Spleen (tissue), 7 donors: ENCODE data around the gene KCTD21.

ENCODE experiments used
- POLR2A ChIP-seq, 3 donors: fragments of 450-650 bp; IDR thresholded peaks; one replicate each; pipeline ENCODE4 v1.5.1; 2017; ENCODE audit warnings: antibody characterized with exemption in 3 of 3, mild to moderate bottlenecking in 1 of 3
- POLR2AphosphoS5 ChIP-seq, 3 donors: sonication (generic); formaldehyde crosslinking; IDR thresholded peaks; one replicate each; pipeline ENCODE4 v1.5.1; 2017; ENCODE audit warnings: antibody characterized with exemption in 3 of 3
- TF ChIP-seq, protein P1 (sequence below), 11 experiments: fragments of 200-600 bp in 7 of 11; fragments of 450-650 bp in 4 of 11; sonication (generic) in 4 of 11; IDR thresholded peaks in 8 of 11; conservative IDR thresholded peaks in 3 of 11; 1 replicate in 7 of 11; 2 replicates in 4 of 11; pipeline versions ENCODE4 v1.4.0 to v1.8.0; 2016 to 2021; ENCODE audit warnings: antibody characterized with exemption in 11 of 11, inconsistent platforms in 4 of 11, mild to moderate bottlenecking in 1 of 11
- donor health status: DM: no; HTN: no; CAD: no; lungs with moderate emphysema.
- donor health status: DM: no; HTN: no; CAD: no.
- donor health status: DM: no; HTN: no; CAD: no.

DNA sequence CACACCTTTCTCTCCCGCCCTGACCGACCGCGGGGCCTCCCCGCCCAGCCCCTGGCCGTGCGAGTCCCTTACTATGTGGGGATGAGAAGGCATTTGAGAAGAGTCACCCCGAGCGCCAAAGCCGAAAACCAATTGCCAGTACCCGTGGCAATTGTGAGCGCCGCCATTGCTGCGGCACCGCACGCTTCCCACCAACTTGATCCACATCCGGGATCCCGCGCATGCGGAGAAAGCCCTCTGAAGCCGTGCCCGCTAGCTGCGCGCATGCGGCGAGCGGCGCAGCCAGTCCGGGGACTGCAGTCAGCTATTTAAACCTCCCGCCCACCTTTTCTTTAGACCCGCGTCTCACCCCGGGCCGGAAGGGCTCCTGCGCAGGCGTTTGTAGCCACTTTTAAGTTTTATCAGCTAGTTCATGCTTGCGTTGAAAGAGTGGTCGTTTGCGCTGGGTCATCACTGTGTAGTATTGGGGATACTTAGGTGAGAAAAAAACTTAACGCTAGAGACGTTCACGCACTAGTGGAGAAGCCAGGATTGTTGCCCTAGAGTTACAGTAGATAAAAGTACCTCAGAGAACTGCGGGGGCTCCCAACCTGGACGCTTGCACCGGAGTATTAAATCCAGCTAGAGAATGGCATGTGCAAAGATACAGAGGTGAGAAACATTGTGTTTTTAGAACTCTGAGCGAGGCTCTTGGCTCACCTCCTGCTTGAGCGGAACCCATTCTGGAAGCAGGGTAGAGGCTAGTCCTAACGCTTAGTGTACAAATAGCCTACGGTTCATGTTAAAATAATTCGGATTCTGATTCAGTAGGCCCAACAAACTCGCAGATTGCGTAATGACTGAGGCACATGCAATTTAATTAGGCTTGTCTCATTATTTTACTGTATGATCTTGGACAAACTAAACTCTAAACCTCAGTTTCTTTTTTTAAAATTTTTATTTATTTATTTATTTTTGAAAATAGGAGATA, 48.7 kb downstream of the KCTD21 start, which contains the start of gene ALG8:
- TF ChIP-seq POLR2AphosphoS5 (IDR thresholded peaks at IDR 0.05) (peak; percentile 86 to 94 (median 92)), POLR2A (IDR thresholded peaks at IDR 0.05) (peak in 2 of 3 donors; percentile 12 to 63)
- TF ChIP-seq, protein P1, sequence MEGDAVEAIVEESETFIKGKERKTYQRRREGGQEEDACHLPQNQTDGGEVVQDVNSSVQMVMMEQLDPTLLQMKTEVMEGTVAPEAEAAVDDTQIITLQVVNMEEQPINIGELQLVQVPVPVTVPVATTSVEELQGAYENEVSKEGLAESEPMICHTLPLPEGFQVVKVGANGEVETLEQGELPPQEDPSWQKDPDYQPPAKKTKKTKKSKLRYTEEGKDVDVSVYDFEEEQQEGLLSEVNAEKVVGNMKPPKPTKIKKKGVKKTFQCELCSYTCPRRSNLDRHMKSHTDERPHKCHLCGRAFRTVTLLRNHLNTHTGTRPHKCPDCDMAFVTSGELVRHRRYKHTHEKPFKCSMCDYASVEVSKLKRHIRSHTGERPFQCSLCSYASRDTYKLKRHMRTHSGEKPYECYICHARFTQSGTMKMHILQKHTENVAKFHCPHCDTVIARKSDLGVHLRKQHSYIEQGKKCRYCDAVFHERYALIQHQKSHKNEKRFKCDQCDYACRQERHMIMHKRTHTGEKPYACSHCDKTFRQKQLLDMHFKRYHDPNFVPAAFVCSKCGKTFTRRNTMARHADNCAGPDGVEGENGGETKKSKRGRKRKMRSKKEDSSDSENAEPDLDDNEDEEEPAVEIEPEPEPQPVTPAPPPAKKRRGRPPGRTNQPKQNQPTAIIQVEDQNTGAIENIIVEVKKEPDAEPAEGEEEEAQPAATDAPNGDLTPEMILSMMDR (IDR thresholded peaks at IDR 0.05 in 8 of 11, conservative IDR thresholded peaks at IDR 0.05 in 3 of 11), result peak in 1 of 11 experiments; percentile 34
